ENCODE results near the gene RASSF5. TPM values are rescaled to one million over a fixed set of nuclear protein-coding genes. Genes with fewer than 3 reads are reported as not detected.

Gene RASSF5
- total and polyA plus RNA-seq, 2 experiments from 2014 or later = 1.6 to 2.0 TPM

GRCh38 chr1:206551986-206552326, 44.6 kb downstream of the RASSF5 start:
- H3K9me3 ChIP-seq (ENCODE audit: low read depth) = no peaks in the 10 kb centered on the region
- no peaks in the 10 kb centered on the region for H3K36me3 ChIP-seq (replicated peaks; ENCODE audit: insufficient read depth, low read depth)
- no peak overlapping the region for H3K4me3 ChIP-seq
- TF ChIP-seq EZH2 (IDR thresholded peaks at IDR 0.05; ENCODE audit: borderline replicate concordance) (no peak), EZH2phosphoT487 (IDR thresholded peaks at IDR 0.05; ENCODE audit: low read depth, severe bottlenecking, unreplicated experiment) (no peak)
- TF ChIP-seq, protein P1, sequence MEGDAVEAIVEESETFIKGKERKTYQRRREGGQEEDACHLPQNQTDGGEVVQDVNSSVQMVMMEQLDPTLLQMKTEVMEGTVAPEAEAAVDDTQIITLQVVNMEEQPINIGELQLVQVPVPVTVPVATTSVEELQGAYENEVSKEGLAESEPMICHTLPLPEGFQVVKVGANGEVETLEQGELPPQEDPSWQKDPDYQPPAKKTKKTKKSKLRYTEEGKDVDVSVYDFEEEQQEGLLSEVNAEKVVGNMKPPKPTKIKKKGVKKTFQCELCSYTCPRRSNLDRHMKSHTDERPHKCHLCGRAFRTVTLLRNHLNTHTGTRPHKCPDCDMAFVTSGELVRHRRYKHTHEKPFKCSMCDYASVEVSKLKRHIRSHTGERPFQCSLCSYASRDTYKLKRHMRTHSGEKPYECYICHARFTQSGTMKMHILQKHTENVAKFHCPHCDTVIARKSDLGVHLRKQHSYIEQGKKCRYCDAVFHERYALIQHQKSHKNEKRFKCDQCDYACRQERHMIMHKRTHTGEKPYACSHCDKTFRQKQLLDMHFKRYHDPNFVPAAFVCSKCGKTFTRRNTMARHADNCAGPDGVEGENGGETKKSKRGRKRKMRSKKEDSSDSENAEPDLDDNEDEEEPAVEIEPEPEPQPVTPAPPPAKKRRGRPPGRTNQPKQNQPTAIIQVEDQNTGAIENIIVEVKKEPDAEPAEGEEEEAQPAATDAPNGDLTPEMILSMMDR (IDR thresholded peaks at IDR 0.05; ENCODE audit: poor library complexity) = no peak
- no peak overlapping the region for H3K4me2 ChIP-seq
- H4K20me1 ChIP-seq (ENCODE audit: insufficient read depth, poor library complexity, severe bottlenecking) = no peaks in the 10 kb centered on the region
- 86% methylated on average over 3 of the region's 3 CpGs for WGBS (ENCODE audit: low lambda C conversion rate, missing lambda C conversion rate)
- H3K4me1 ChIP-seq (ENCODE audit: insufficient read depth) = peaks cover 6% of the 10 kb centered on the region
- no peak for DNase-seq (ENCODE audit: low spot score)
- H3K27ac ChIP-seq = no peak overlapping the region
- no peaks in the 10 kb centered on the region for H3K9me2 ChIP-seq (replicated peaks; ENCODE audit: insufficient read depth)
- no peaks in the 10 kb centered on the region for H3K79me2 ChIP-seq
- H2AFZ ChIP-seq = no peak overlapping the region
- peaks cover 7% of the 10 kb centered on the region for H3K27me3 ChIP-seq

- Histone ChIP-seq H3K79me2 (no peaks in the 10 kb centered on the region), H3K36me3 (replicated peaks; ENCODE audit: insufficient read depth, low read depth) (no peaks in the 10 kb centered on the region), H3K4me2 (no peak overlapping the region), H3K4me1 (ENCODE audit: insufficient read depth) (peaks cover 15% of the 10 kb centered on the region), H3K9me2 (replicated peaks; ENCODE audit: insufficient read depth) (no peaks in the 10 kb centered on the region), H3K4me3 (no peak overlapping the region), H3K9me3 (ENCODE audit: low read depth) (no peaks in the 10 kb centered on the region), H3K27ac (no peak overlapping the region), H2AFZ (no peak overlapping the region), H3K27me3 (peaks cover 7% of the 10 kb centered on the region), H4K20me1 (ENCODE audit: insufficient read depth, poor library complexity, severe bottlenecking) (no peaks in the 10 kb centered on the region)
- WGBS (ENCODE audit: low lambda C conversion rate, missing lambda C conversion rate) = 85% methylated on average over 3 of the region's 3 CpGs
- DNase-seq (ENCODE audit: low spot score) = no peak
- TF ChIP-seq EZH2 (IDR thresholded peaks at IDR 0.05; ENCODE audit: borderline replicate concordance) (no peak), EZH2phosphoT487 (IDR thresholded peaks at IDR 0.05; ENCODE audit: low read depth, severe bottlenecking, unreplicated experiment) (no peak)
- TF ChIP-seq, protein P1 (IDR thresholded peaks at IDR 0.05; ENCODE audit: poor library complexity) = no peak
Measured at GRCh38 chr1:206554211-206554610, 46.9 kb downstream of the RASSF5 start.

GRCh38 chr1:206554701-206555472, 47.6 kb downstream of the RASSF5 start:
- 68% methylated on average over 1 of the region's 1 CpG for WGBS (ENCODE audit: low lambda C conversion rate, missing lambda C conversion rate)

More at GRCh38 chr1:206554701-206555472, 47.6 kb downstream of the RASSF5 start:
- H3K27me3 ChIP-seq = peaks cover 7% of the 10 kb centered on the region
- no peaks in the 10 kb centered on the region for H4K20me1 ChIP-seq (ENCODE audit: insufficient read depth, poor library complexity, severe bottlenecking)
- peaks cover 22% of the 10 kb centered on the region for H3K4me1 ChIP-seq (ENCODE audit: insufficient read depth)
- TF ChIP-seq EZH2phosphoT487 (IDR thresholded peaks at IDR 0.05; ENCODE audit: low read depth, severe bottlenecking, unreplicated experiment) (no peak), EZH2 (IDR thresholded peaks at IDR 0.05; ENCODE audit: borderline replicate concordance) (no peak)
- TF ChIP-seq, protein P1 (IDR thresholded peaks at IDR 0.05; ENCODE audit: poor library complexity) = no peak
- no peaks in the 10 kb centered on the region for H3K36me3 ChIP-seq (replicated peaks; ENCODE audit: insufficient read depth, low read depth)
- H3K4me3 ChIP-seq = no peak overlapping the region
- H3K27ac ChIP-seq = no peak overlapping the region
- no peak overlapping the region for H3K4me2 ChIP-seq
- no peaks in the 10 kb centered on the region for H3K79me2 ChIP-seq
- no peak for DNase-seq (ENCODE audit: low spot score)
- no peak overlapping the region for H2AFZ ChIP-seq
- H3K9me2 ChIP-seq (replicated peaks; ENCODE audit: insufficient read depth) = no peaks in the 10 kb centered on the region
- no peaks in the 10 kb centered on the region for H3K9me3 ChIP-seq (ENCODE audit: low read depth)

Data from hepatocyte (in vitro differentiated cells).